K562 (cell line): ENCODE measurements around the gene ZNF316. TPM values are rescaled to one million over a fixed set of nuclear protein-coding genes. Genes with fewer than 3 reads are reported as not detected.

Experiments used
- ATAC-seq: fragments of 200-7000 bp; cut with Tn5 transposase; 3 replicates; pipeline ENCODE4 v1.9.1; 2020; ENCODE audit warnings: moderate library complexity
- BruUV-seq: library from RNA; stranded (reverse); fragments of 400-500 nt; replicated peaks from 2 replicates; lab custom pipeline; 2021; lab: Mats Ljungman, UMichigan
- CTCF ChIA-PET: fragments of 300-600 bp; formaldehyde crosslinking; extraction: SDS; loops from one replicate; lab custom pipeline; 2021; ENCODE audit warnings: low intra/inter-chr PET ratio; lab: Yijun Ruan, JAX
- POLR2A ChIA-PET: fragments of 300-600, 350-650 bp; sonication (Branson Sonifier 250); formaldehyde crosslinking; extraction: SDS; loops from one replicate; lab custom pipeline; 2021; ENCODE audit warnings: antibody characterized with exemption, inconsistent platforms; lab: Yijun Ruan, JAX
- DNase-seq, 4 experiments: peaks; one replicate each; pipeline versions ENCODE4 v3.0.0 to v3.0.0-alpha.2; 2011 to 2018; ENCODE audit warnings: low spot score in 3 of 4, mixed read lengths in 3 of 4; ENCODE audit errors: extremely low read depth in 1 of 4
- FAIRE-seq: peaks from 2 replicates; lab custom pipeline; 2011; peaks lifted over from hg19 to GRCh38; lab: Jason Lieb, UNC
- H2AFZ ChIP-seq: 2 replicates; pipeline ENCODE4 v1.6.0; 2011; ENCODE audit warnings: low read depth, low read length, control low read depth, inconsistent platforms
- H3K27ac ChIP-seq: fragments of 200-600 bp; 3 replicates; pipeline ENCODE4 v1.8.0; 2011; ENCODE audit warnings: low read depth, mild to moderate bottlenecking, control low read depth, inconsistent platforms, low read length, moderate library complexity, mixed read lengths; ENCODE audit errors: extremely low read depth
- H3K27me3 ChIP-seq, 2 experiments: fragments of 300-600 bp in 1 of 2; 2 replicates in 1 of 2; 3 replicates in 1 of 2; pipeline versions ENCODE4 v1.6.0 to v1.8.0; 2011; ENCODE audit warnings: inconsistent platforms in 2 of 2, low read length in 2 of 2, mild to moderate bottlenecking in 1 of 2, mixed read lengths in 1 of 2, moderate library complexity in 1 of 2; ENCODE audit not compliant: control insufficient read depth in 2 of 2, insufficient read depth in 2 of 2
- H3K36me3 ChIP-seq: fragments of 300-600 bp; 3 replicates; pipeline ENCODE4 v1.8.0; 2011; ENCODE audit warnings: mild to moderate bottlenecking, low read length, inconsistent platforms; ENCODE audit not compliant: control insufficient read depth, insufficient read depth
- H3K4me1 ChIP-seq, 2 experiments: fragments of 200-600 bp in 1 of 2; replicated peaks in 1 of 2; 2 replicates in 1 of 2; 3 replicates in 1 of 2; pipeline versions ENCODE4 v1.5.1 to v1.8.0; 2011; ENCODE audit warnings: inconsistent platforms in 2 of 2, low read length in 2 of 2, mild to moderate bottlenecking in 1 of 2, mixed read lengths in 1 of 2, moderate library complexity in 1 of 2; ENCODE audit not compliant: control insufficient read depth in 2 of 2, insufficient read depth in 2 of 2
- H3K4me2 ChIP-seq: 2 replicates; pipeline ENCODE4 v1.6.1; 2011; ENCODE audit warnings: low read length, control low read depth, inconsistent platforms, mixed read lengths; ENCODE audit not compliant: insufficient read depth
- H3K4me3 ChIP-seq: fragments of 200-600 bp; sonication (generic), shearing (Covaris generic); 2 replicates; pipeline ENCODE4 v1.5.1; 2016; ENCODE audit warnings: control low read depth, inconsistent platforms
- H3K79me2 ChIP-seq: fragments of 200-600 bp; 3 replicates; pipeline ENCODE4 v1.8.0; 2011; ENCODE audit warnings: low read length, inconsistent platforms; ENCODE audit not compliant: control insufficient read depth, insufficient read depth
- H3K9ac ChIP-seq, 2 experiments: 2 replicates each; pipeline versions ENCODE4 v1.6.0 to v1.6.1; 2011; ENCODE audit warnings: low read depth in 2 of 2, low read length in 2 of 2, control low read depth in 1 of 2, inconsistent platforms in 1 of 2, mild to moderate bottlenecking in 1 of 2, mixed read lengths in 1 of 2; ENCODE audit not compliant: insufficient read depth in 1 of 2
- H3K9me1 ChIP-seq: one replicate; pipeline ENCODE4 v1.6.0; 2011; ENCODE audit warnings: inconsistent platforms, mild to moderate bottlenecking, low read length, moderate library complexity; ENCODE audit not compliant: control insufficient read depth, insufficient read depth
- H3K9me3 ChIP-seq: replicated peaks from 2 replicates; pipeline ENCODE4 v1.5.1; 2011; ENCODE audit warnings: low read depth, low read length, inconsistent platforms; ENCODE audit not compliant: control insufficient read depth, insufficient read depth
- H4K20me1 ChIP-seq: replicated peaks from 2 replicates; pipeline ENCODE4 v1.6.1; 2011; ENCODE audit warnings: low read length, inconsistent platforms, mixed read lengths; ENCODE audit not compliant: control insufficient read depth, insufficient read depth
- MXI1 ChIP-seq: IDR thresholded peaks from 2 replicates; pipeline ENCODE4 v1.6.1; 2011; ENCODE audit warnings: low read depth, mild to moderate bottlenecking, improper control_type of control experiment, low read length
- POLR2G ChIP-seq: fragments of 200-400 bp; formaldehyde crosslinking; IDR thresholded peaks from 2 replicates; pipeline ENCODE4 v1.6.1; 2017; ENCODE audit warnings: low read depth, mild to moderate bottlenecking, antibody characterized with exemption, low read length, moderate library complexity
- RBFOX2 ChIP-seq: fragments of 200-400 bp; formaldehyde crosslinking; IDR thresholded peaks from 2 replicates; pipeline ENCODE4 v1.6.1; 2017; ENCODE audit warnings: low read depth, mild to moderate bottlenecking, low read length, moderate library complexity
- ZNF140 ChIP-seq: fragments of 250-450 bp; sonication (Bioruptor Pico); IDR thresholded peaks from 2 replicates; pipeline ENCODE4 v1.8.0; 2021; ENCODE audit warnings: moderate library complexity, mild to moderate bottlenecking, inconsistent platforms
- ZNF23 ChIP-seq: fragments of 250-450 bp; sonication (Bioruptor Pico); IDR thresholded peaks from 2 replicates; pipeline ENCODE4 v1.4.0; 2020; ENCODE audit warnings: mild to moderate bottlenecking
- WGBS: fragments of 100-300 bp; shearing (Covaris generic); methylation state at CpG from one replicate; pipeline ENCODE4 v1.1.6; 2016; ENCODE audit warnings: low coverage, mixed read lengths; ENCODE audit not compliant: insufficient coverage; ENCODE audit errors: missing lambda C conversion rate; 5-methylcytosine and 5-hydroxymethylcytosine counted together
- in situ Hi-C: fragments of 300-500 bp; cut with MboI; formaldehyde crosslinking; loops from 4 replicates; pipeline ENCODE4 v1.15.0; 2018; ENCODE audit warnings: inconsistent platforms, mixed read lengths
- intact Hi-C: fragments of 100-400 bp; cut with micrococcal nuclease; formaldehyde crosslinking; loops from 2 replicates; pipeline ENCODE4 v1.14.2; 2022
- polyA plus RNA-seq, 8 experiments: library from polyadenylated mRNA; depleted of rRNA in 4 of 8; stranded (reverse) in 5 of 8; unstranded in 3 of 8; fragments of >200 nt; fragmentation: Nextera tagmentation in 2 of 8; fragmentation: Illumina TruSeq in 1 of 8; extraction: Ambion mirVana in 2 of 8; extraction: Trizol in 1 of 8; gene quantifications; 2 replicates each; pipeline versions ENCODE4 v1.2.1 to v1.2.3, GENCODE V29; 2011 to 2014; ENCODE audit warnings: inconsistent platforms in 1 of 8, missing spikeins in 1 of 8
- total RNA-seq, 7 experiments: library from RNA; depleted of rRNA in 6 of 7; stranded (reverse); fragments of >200 nt in 6 of 7; fragmentation: Illumina TruSeq in 2 of 7; extraction: Trizol in 2 of 7; gene quantifications; 2 replicates each; pipeline versions ENCODE4 v1.2.1 to v1.2.3, GENCODE V29; 2011 to 2021; ENCODE audit warnings: low replicate concordance in 1 of 7

Gene ZNF316
- total and polyA plus RNA-seq, 9 of the 15 experiments (the other 6 are each of a cell fraction or from before 2014, with no cell fraction given) = 0.10 to 34.0 (median 8.6) TPM

- DNase-seq = no peak
- Histone ChIP-seq H3K9ac (no peak overlapping the region), H3K9me3 (no peaks in the 10 kb centered on the region), H3K79me2 (no peaks in the 10 kb centered on the region), H4K20me1 (no peaks in the 10 kb centered on the region), H3K4me1 (0 out of 5 replicates have a peak, but pooled peaks cover 0 to 2% of the 10 kb centered on the region in 2 experiments), H3K4me2 (no peak overlapping the region), H3K36me3 (peaks cover 72% of the 10 kb centered on the region; the same call in 2 of the 3 replicates), H3K27me3 (no peaks in the 10 kb centered on the region), H3K27ac (no peak overlapping the region), H3K4me3 (no peak overlapping the region), H2AFZ (no peak overlapping the region), H3K9me1 (no peaks in the 10 kb centered on the region)
- intact Hi-C loops = no loop called here
- no TSS peak for BruUV-seq
- no peak for ATAC-seq
- ChIA-PET CTCF (no interaction called here), POLR2A (interaction anchor here (1.0 to 1.6 kb wide), 2 partner anchors 10 to 34 kb away, joined by 3 to 8 read pairs; partner anchors contain the start of gene INTS15)
- FAIRE-seq = no peak
- WGBS = 95% methylated on average over 15 of the region's 15 CpGs
- in situ Hi-C loops = no loop called here
- TF ChIP-seq POLR2G = peak; percentile 44; the same call in 1 of the 2 replicates
- TF ChIP-seq MXI1 = no peak
- TF ChIP-seq ZNF140 (CRISPR knock-in tag) = no peak
- TF ChIP-seq RBFOX2 = peak; percentile 24; the same call in 1 of the 2 replicates
Observed at GRCh38 chr7:6600093-6600492, 37.0 kb upstream of the ZNF316 start.

GRCh38 chr7:6604458-6604857 is 32.7 kb upstream of the ZNF316 start:
- FAIRE-seq = no peak
- 96% methylated on average over 9 of the region's 10 CpGs for WGBS
- no peak for DNase-seq
- CTCF ChIA-PET = no interaction called here
- H4K20me1 ChIP-seq = no peaks in the 10 kb centered on the region
- no peaks in the 10 kb centered on the region for H3K27me3 ChIP-seq
- peak overlapping the region in 1 of 2 experiments; percentile 50; a peak in 1 of 4 replicates for H3K9ac ChIP-seq
- H3K4me3 ChIP-seq = no peak overlapping the region
- intact Hi-C loops = no loop called here
- H3K4me2 ChIP-seq = no peak overlapping the region
- H3K4me1 ChIP-seq = 0 out of 5 replicates have a peak, but pooled peaks cover 0 to 2% of the 10 kb centered on the region in 2 experiments
- no peaks in the 10 kb centered on the region for H3K79me2 ChIP-seq
- no peak overlapping the region for H2AFZ ChIP-seq
- peaks cover 59% of the 10 kb centered on the region; the same call in 2 of the 3 replicates for H3K36me3 ChIP-seq
- POLR2A ChIA-PET = no interaction called here
- no peaks in the 10 kb centered on the region for H3K9me3 ChIP-seq
- no peak overlapping the region for H3K27ac ChIP-seq
- H3K9me1 ChIP-seq = no peaks in the 10 kb centered on the region
- in situ Hi-C loops = no loop called here
- TF ChIP-seq RBFOX2 (peak; percentile 40), POLR2G (peak; percentile 53), ZNF23 (no peak)
- TF ChIP-seq, all 486 proteins: peak for 2
- no TSS peak for BruUV-seq
- no peak for ATAC-seq
